DND-41 (cell line): ENCODE measurements around the gene APBB2.
A peak's percentile ranks its signal among the peaks of the same experiment; 100 is the strongest.

ENCODE experiments used
- ATAC-seq: fragments of 200-7000 bp; cut with Tn5 transposase; 3 replicates; pipeline ENCODE4 v1.9.1; 2021; ENCODE audit warnings: low read depth; ENCODE audit not compliant: insufficient read depth
- DNase-seq: peaks from one replicate; pipeline ENCODE4 v3.0.0-alpha.2; 2020
- H2AFZ ChIP-seq: 2 replicates; pipeline ENCODE4 v1.6.0; 2012; ENCODE audit warnings: low read depth, low read length
- H3K27ac ChIP-seq: 2 replicates; pipeline ENCODE4 v1.5.1; 2012; ENCODE audit warnings: low read length, inconsistent platforms
- H3K27me3 ChIP-seq: fragments of 200-600 bp; sonication (generic); 2 replicates; pipeline ENCODE4 v1.6.0; 2012; ENCODE audit warnings: low read length, mild to moderate bottlenecking, inconsistent platforms; ENCODE audit not compliant: insufficient read depth, poor library complexity
- H3K36me3 ChIP-seq: 2 replicates; pipeline ENCODE4 v1.5.1; 2012; ENCODE audit warnings: low read length, inconsistent platforms; ENCODE audit not compliant: insufficient read depth
- H3K4me1 ChIP-seq: 2 replicates; pipeline ENCODE4 v1.5.1; 2012; ENCODE audit warnings: mild to moderate bottlenecking, low read length; ENCODE audit not compliant: insufficient read depth
- H3K4me2 ChIP-seq: 2 replicates; pipeline ENCODE4 v1.6.0; 2012; ENCODE audit warnings: mild to moderate bottlenecking, moderate library complexity, low read length, inconsistent platforms; ENCODE audit not compliant: insufficient read depth
- H3K4me3 ChIP-seq, 2 experiments: fragments of 200-600 bp in 1 of 2; shearing (Covaris generic) in 1 of 2; 2 replicates each; pipeline ENCODE4 v1.5.1; 2012 to 2016; ENCODE audit warnings: inconsistent platforms in 2 of 2, low read length in 2 of 2, mild to moderate bottlenecking in 2 of 2, low read depth in 1 of 2, moderate library complexity in 1 of 2
- H3K79me2 ChIP-seq: 2 replicates; pipeline ENCODE4 v1.6.0; 2012; ENCODE audit warnings: low read length, inconsistent platforms; ENCODE audit not compliant: insufficient read depth
- H3K9ac ChIP-seq: 2 replicates; pipeline ENCODE4 v1.6.0; 2012; ENCODE audit warnings: low read depth, mild to moderate bottlenecking, inconsistent platforms, low read length, moderate library complexity
- H3K9me3 ChIP-seq: 2 replicates; pipeline ENCODE4 v1.5.1; 2012; ENCODE audit warnings: low read length, moderate library complexity, mild to moderate bottlenecking, inconsistent platforms; ENCODE audit not compliant: insufficient read depth, severe bottlenecking
- H4K20me1 ChIP-seq: 2 replicates; pipeline ENCODE4 v1.6.0; 2012; ENCODE audit warnings: low read length; ENCODE audit not compliant: insufficient read depth
- CTCF ChIP-seq: IDR thresholded peaks from 2 replicates; pipeline ENCODE4 v1.5.1; 2012; ENCODE audit warnings: borderline replicate concordance, low read length, moderate library complexity, mild to moderate bottlenecking; ENCODE audit not compliant: poor library complexity, severe bottlenecking; ENCODE audit errors: extremely low read depth
- EZH2 ChIP-seq: IDR thresholded peaks from 3 replicates; pipeline ENCODE4 v1.6.1; 2012; ENCODE audit warnings: borderline replicate concordance, low read depth, mild to moderate bottlenecking, moderate library complexity, low read length, inconsistent platforms; ENCODE audit not compliant: severe bottlenecking

Gene APBB2

GRCh38 chr4:41214136-41214824 is at the start of gene APBB2:
Gene APBB2 (minus strand): TSS chr4:41214542. CDS start chr4:41033254, 181,288 bp downstream.
- Histone ChIP-seq H3K4me2 (no peak within 1 kb of the TSS), H3K9me3 (no peaks in the 10 kb centered on the region), H4K20me1 (no peaks in the 10 kb centered on the region), H3K27me3 (no peaks in the 10 kb centered on the region), H3K9ac (no peak within 1 kb of the TSS), H3K27ac (no peak within 1 kb of the TSS), H2AFZ (no peak within 1 kb of the TSS), H3K36me3 (no peaks in the 10 kb centered on the region), H3K4me3 (no peak within 1 kb of the TSS), H3K4me1 (no peaks in the 10 kb centered on the region), H3K79me2 (no peaks in the 10 kb centered on the region)
- TF ChIP-seq EZH2, result no peak
- TF ChIP-seq CTCF, result peak; percentile 6
- ATAC-seq, result no peak
- DNase-seq, result no peak

- Histone ChIP-seq H3K9ac (no peak overlapping the region), H3K4me2 (no peak overlapping the region), H3K36me3 (no peaks in the 10 kb centered on the region), H4K20me1 (no peaks in the 10 kb centered on the region), H3K4me3 (no peak overlapping the region), H2AFZ (no peak overlapping the region), H3K27ac (no peak overlapping the region), H3K27me3 (peaks cover 7% of the 10 kb centered on the region), H3K4me1 (no peaks in the 10 kb centered on the region), H3K9me3 (no peaks in the 10 kb centered on the region), H3K79me2 (no peaks in the 10 kb centered on the region)
- DNase-seq (no peak), ATAC-seq (no peak)
- TF ChIP-seq CTCF (no peak), EZH2 (no peak)
These were observed 47.9 kb upstream of the APBB2 start for GRCh38 chr4:41262198-41262597.

- TF ChIP-seq CTCF, result no peak
- Histone ChIP-seq H3K27me3 (peaks cover 4% of the 10 kb centered on the region), H3K27ac (no peak overlapping the region), H4K20me1 (no peaks in the 10 kb centered on the region), H3K4me3 (no peak overlapping the region), H3K36me3 (no peaks in the 10 kb centered on the region), H3K79me2 (no peaks in the 10 kb centered on the region), H3K4me1 (no peaks in the 10 kb centered on the region), H3K9ac (no peak overlapping the region), H3K4me2 (no peak overlapping the region), H2AFZ (no peak overlapping the region), H3K9me3 (no peaks in the 10 kb centered on the region)
- DNase-seq (no peak), ATAC-seq (no peak)
These were observed 45.9 kb upstream of the APBB2 start for GRCh38 chr4:41260116-41260733.
